GM12891 (cell line): Measurements from ENCODE around the gene TCF7L2.

ENCODE experiments used
- POLR2A ChIP-seq: IDR thresholded peaks from 2 replicates; pipeline ENCODE4 v1.6.1; 2011; ENCODE audit warnings: low read depth, low read length, control low read depth
- POLR2AphosphoS5 ChIP-seq: IDR thresholded peaks from 2 replicates; pipeline ENCODE4 v1.6.1; 2011; ENCODE audit warnings: low read depth, low read length, control low read depth
- SPI1 ChIP-seq: IDR thresholded peaks from 2 replicates; pipeline ENCODE4 v1.6.1; 2011; ENCODE audit warnings: low read depth, low read length, control low read depth

- TF ChIP-seq POLR2A (no peak), POLR2AphosphoS5 (no peak), SPI1 (no peak)
These were observed 19.1 kb downstream of the TCF7L2 start for GRCh38 chr10:112969131-112969530.
